ENCODE results near the gene MVK.

The MVK gene

GRCh38 chr12:109612003-109612402, 38.4 kb downstream of the MVK start:
- TF ChIP-seq CTCF (conservative IDR thresholded peaks at IDR 0.05; ENCODE audit: control insufficient read depth, insufficient read depth, low read depth, low read length): no peak
- DNase-seq (ENCODE audit: low read depth): no peak
- no peak overlapping the region for H3K4me3 ChIP-seq (ENCODE audit: control insufficient read depth, low read depth, low read length)

GRCh38 chr12:109612975-109613502, 39.4 kb downstream of the MVK start:
- DNase-seq (ENCODE audit: low read depth): peak; percentile 20
- TF ChIP-seq CTCF (conservative IDR thresholded peaks at IDR 0.05; ENCODE audit: control insufficient read depth, insufficient read depth, low read depth, low read length): peak; percentile 36
- no peak overlapping the region for H3K4me3 ChIP-seq (ENCODE audit: control insufficient read depth, low read depth, low read length)

GRCh38 chr12:109613649-109614455, 40.3 kb downstream of the MVK start:
- no peak for TF ChIP-seq CTCF (conservative IDR thresholded peaks at IDR 0.05; ENCODE audit: control insufficient read depth, insufficient read depth, low read depth, low read length)
- DNase-seq (ENCODE audit: low read depth): no peak
- no peak overlapping the region for H3K4me3 ChIP-seq (ENCODE audit: control insufficient read depth, low read depth, low read length)

- no peak for DNase-seq (ENCODE audit: low read depth)
- TF ChIP-seq CTCF (conservative IDR thresholded peaks at IDR 0.05; ENCODE audit: control insufficient read depth, insufficient read depth, low read depth, low read length): no peak
- H3K4me3 ChIP-seq (ENCODE audit: control insufficient read depth, low read depth, low read length): no peak overlapping the region
Observed at GRCh38 chr12:109615556-109616229, 42.1 kb downstream of the MVK start.

- DNase-seq (ENCODE audit: low read depth): no peak
- H3K4me3 ChIP-seq (ENCODE audit: control insufficient read depth, low read depth, low read length): no peak overlapping the region
- no peak for TF ChIP-seq CTCF (conservative IDR thresholded peaks at IDR 0.05; ENCODE audit: control insufficient read depth, insufficient read depth, low read depth, low read length)
Observed at GRCh38 chr12:109617491-109617890, 43.9 kb downstream of the MVK start.

GRCh38 chr12:109618082-109618481, 44.5 kb downstream of the MVK start:
- no peak for TF ChIP-seq CTCF (conservative IDR thresholded peaks at IDR 0.05; ENCODE audit: control insufficient read depth, insufficient read depth, low read depth, low read length)
- H3K4me3 ChIP-seq (ENCODE audit: control insufficient read depth, low read depth, low read length): no peak overlapping the region
- DNase-seq (ENCODE audit: low read depth): no peak
